Lower leg skin (tissue), 4 donors: ENCODE results near the gene SEC14L5. TPM values are rescaled to one million over a fixed set of nuclear protein-coding genes. Genes with fewer than 3 reads are reported as not detected.

ENCODE experiments used
- DNase-seq, 2 donors: peaks; one replicate each; pipeline ENCODE4 v3.0.0-alpha.2; 2019; ENCODE audit warnings: low spot score in 2 of 2
- H3K4me3 ChIP-seq: fragments of 200-600 bp; sonication (generic); 2 replicates; pipeline ENCODE4 v1.5.1; 2017; ENCODE audit warnings: mild to moderate bottlenecking, low read depth; ENCODE audit not compliant: poor library complexity, severe bottlenecking
- POLR2A ChIP-seq, 2 donors: fragments of 450-650 bp; IDR thresholded peaks; one replicate each; pipeline ENCODE4 v1.6.1; 2016 to 2017; ENCODE audit warnings: antibody characterized with exemption in 2 of 2, mild to moderate bottlenecking in 1 of 2, moderate library complexity in 1 of 2
- WGBS, 2 donors: methylation state at CpG; one replicate each; pipeline ENCODE4 v1.1.5; 2018; 5-methylcytosine and 5-hydroxymethylcytosine counted together
- intact Hi-C: fragments of 100-400 bp; cut with DNase I; formaldehyde crosslinking; loops from one replicate; pipeline ENCODE4 v1.15.0; 2023; ENCODE audit warnings: low total_unique reads
- total RNA-seq, 4 donors: library from RNA; depleted of rRNA; stranded (reverse); fragments of >200 nt; gene quantifications; one replicate each; pipeline ENCODE4 v1.1.0, GENCODE V29; 2016
- TF ChIP-seq, protein P1 (sequence below), 3 donors: fragments of 450-650 bp; IDR thresholded peaks; one replicate each; pipeline ENCODE4 v1.5.1; 2016; ENCODE audit warnings: antibody characterized with exemption in 3 of 3, mild to moderate bottlenecking in 3 of 3, moderate library complexity in 2 of 3

SEC14L5 gene
- total RNA-seq, 4 donors from 2014 or later = 0.91 to 2.6 (median 1.3) TPM

DNA sequence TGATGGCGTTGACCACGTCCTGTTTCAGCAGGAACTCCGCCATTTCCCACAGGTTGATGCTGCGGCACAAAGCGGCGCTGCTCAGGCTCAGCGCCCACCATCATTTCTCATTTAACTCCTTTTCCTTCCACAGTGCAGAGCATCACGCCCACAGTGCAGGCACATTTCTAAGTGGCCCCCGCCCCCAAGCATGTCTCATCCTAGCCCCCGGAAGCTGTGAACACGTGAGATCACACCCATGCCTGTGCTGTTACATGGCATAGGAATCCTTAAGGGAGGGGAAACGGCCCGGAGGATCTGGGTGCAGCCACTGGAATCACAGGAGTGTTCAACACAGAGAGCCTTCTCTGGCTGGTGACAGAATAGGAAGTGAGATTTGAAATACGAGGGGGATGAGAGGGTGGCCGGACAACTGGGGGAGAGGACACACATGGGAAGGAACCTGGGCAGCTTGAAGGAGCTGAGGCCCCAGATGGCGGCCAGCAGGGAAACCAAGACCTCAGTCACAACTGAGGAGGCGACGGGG lies 70.9 kb downstream of the SEC14L5 start:
- intact Hi-C loops = no loop called here
- no peak overlapping the region for H3K4me3 ChIP-seq
- DNase-seq = no peak
- TF ChIP-seq, protein P1, sequence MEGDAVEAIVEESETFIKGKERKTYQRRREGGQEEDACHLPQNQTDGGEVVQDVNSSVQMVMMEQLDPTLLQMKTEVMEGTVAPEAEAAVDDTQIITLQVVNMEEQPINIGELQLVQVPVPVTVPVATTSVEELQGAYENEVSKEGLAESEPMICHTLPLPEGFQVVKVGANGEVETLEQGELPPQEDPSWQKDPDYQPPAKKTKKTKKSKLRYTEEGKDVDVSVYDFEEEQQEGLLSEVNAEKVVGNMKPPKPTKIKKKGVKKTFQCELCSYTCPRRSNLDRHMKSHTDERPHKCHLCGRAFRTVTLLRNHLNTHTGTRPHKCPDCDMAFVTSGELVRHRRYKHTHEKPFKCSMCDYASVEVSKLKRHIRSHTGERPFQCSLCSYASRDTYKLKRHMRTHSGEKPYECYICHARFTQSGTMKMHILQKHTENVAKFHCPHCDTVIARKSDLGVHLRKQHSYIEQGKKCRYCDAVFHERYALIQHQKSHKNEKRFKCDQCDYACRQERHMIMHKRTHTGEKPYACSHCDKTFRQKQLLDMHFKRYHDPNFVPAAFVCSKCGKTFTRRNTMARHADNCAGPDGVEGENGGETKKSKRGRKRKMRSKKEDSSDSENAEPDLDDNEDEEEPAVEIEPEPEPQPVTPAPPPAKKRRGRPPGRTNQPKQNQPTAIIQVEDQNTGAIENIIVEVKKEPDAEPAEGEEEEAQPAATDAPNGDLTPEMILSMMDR (IDR thresholded peaks at IDR 0.05) = no peak
- no peak for TF ChIP-seq POLR2A (IDR thresholded peaks at IDR 0.05)
- 86 to 87% methylated on average over 18 of the region's 18 CpGs for WGBS, 2 donors

DNA sequence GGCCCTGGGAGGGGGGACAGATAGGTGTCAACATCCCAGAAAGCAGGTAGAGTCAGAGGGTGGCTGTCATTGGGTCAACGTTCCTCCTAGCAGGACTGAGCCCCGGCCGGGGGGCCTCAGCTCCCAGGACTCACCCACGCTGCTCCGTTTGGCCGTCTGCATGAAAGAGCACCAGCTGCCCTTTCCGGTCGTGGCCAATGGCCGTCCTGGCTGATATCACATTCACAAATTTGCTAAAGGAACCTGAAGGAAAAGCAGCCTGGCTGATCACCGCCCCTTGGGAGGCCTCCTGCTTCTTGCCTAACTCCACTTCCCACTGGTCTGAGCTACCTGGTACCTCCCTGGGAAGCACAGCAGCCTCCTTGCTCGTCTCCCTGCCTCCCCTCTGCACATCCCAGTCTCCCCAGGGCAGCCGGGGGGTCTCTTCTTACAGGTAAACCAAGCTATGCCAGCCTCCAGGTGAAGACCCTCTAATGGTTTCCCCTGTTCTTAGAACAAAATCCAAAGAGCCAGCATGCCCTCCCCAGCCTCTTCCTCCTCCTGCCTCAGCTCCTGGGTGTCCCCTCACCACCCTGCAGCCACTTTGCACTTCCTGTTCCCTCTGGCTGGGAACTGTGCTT lies 72.2 kb downstream of the SEC14L5 start:
- TF ChIP-seq, protein P1 (IDR thresholded peaks at IDR 0.05) = no peak
- no peak for TF ChIP-seq POLR2A (IDR thresholded peaks at IDR 0.05)
- no peak for DNase-seq
- no peak overlapping the region for H3K4me3 ChIP-seq
- intact Hi-C loops = no loop called here
- WGBS, 2 donors = 90 to 92% methylated on average over 12 of the region's 12 CpGs

DNA sequence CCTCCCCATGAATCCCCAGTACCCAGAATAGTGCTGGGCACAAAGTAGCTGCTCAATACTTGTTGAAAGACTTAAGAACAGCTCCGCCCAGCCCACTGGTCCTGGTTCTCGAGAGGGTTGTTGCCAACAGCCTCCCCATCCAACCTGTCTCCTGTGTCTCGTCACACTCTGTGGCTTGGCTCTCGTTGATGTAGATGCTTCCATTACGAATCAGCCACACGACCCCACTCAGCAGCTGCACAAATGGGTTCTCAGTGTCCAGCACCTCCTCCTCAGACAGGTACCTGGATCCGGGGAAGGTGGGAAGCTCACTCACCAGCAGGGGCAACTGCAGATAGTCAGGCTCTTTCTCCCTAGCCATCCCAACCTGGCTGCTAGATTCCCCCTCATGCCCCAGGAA lies 73.5 kb downstream of the SEC14L5 start:
- no peak for TF ChIP-seq POLR2A (IDR thresholded peaks at IDR 0.05)
- TF ChIP-seq, protein P1 (IDR thresholded peaks at IDR 0.05) = no peak
- no peak for DNase-seq
- 82 to 87% methylated on average over 7 of the region's 7 CpGs for WGBS, 2 donors
- H3K4me3 ChIP-seq = no peak overlapping the region
- intact Hi-C loops = no loop called here

DNA sequence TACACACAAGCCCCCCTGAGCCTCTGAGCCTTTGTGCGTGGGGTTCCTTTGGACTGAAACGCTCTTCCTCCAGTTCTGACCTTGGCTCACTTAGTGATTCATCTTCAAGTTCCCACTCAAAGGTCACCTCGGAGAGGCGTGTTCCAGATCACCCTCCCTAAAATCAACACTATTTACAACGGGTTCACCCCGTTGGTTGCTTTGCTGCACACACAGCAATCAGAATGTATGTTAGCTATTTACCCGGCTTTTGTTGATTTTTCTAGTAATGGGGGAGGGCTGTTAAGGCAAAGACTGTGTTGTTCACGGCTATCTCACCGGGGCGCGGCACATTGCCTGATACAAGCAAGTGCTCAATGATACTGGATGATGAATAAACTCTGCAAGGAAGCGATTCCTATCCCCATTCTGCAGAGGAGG lies 74.6 kb downstream of the SEC14L5 start:
- WGBS, 2 donors = 39 to 42% methylated on average over 12 of the region's 12 CpGs
- no peak for TF ChIP-seq POLR2A (IDR thresholded peaks at IDR 0.05)
- TF ChIP-seq, protein P1 (IDR thresholded peaks at IDR 0.05) = no peak
- H3K4me3 ChIP-seq = peak overlapping the region; percentile 82
- intact Hi-C loops = no loop called here
- DNase-seq = no peak

DNA sequence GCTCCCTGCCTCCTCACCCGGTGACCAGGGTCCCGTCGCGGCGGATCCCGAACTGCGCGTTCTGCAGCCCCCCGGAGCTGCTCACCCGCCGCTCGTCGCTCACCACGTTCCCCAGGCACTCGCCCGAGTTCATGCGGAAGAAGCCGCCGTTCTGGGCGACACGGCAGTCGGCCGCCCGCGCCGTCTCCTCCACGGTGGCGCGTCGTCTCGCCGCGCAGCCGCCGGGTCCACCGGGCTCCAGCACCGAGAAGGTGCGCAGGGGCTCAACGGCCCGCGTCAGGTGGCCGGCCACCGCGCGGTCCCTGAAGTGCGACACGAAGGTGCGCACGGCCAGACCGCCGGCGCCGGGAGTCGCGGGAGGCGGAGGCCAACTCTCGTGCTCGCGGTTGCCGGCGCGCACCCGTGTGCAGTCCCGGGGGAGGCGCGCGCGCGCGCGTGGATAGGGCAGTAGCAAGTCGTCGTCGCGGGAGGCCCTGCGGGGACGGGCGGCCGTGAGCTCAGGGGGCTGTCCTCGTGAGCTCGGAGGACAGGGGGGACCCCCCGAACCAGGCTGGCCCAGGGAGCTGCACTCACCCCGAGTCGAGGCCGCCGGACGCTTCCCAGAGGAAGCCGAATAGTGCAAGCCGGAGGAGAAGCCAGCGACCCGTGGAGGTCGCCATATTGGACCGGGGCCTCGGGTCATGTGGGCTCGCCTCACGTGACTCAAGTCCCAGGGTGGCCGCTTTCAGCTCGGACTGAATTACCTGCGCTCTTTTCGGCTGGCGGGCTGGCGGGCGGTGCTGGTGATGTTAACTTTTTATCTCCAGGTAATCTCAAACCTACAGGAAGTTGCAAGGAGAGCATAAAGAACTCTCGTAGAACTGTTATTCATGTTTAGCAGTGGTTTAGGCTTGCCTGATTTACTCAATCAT lies 75.4 kb downstream of the SEC14L5 start, which contains the start of gene NAGPA:
NAGPA (minus strand) TSS at position 680 of the 911 bp plus-strand sequence; CDS start at position 659, 21 bp downstream.
- TF ChIP-seq, protein P1 (IDR thresholded peaks at IDR 0.05) = no peak
- no peak for TF ChIP-seq POLR2A (IDR thresholded peaks at IDR 0.05)
- 1% methylated on average over 23 to 36 of the region's 104 CpGs for WGBS, 2 donors
- DNase-seq = peak; percentile 91 to 98
- intact Hi-C loops = no loop called here
- peak within 1 kb of the TSS; percentile 82 for H3K4me3 ChIP-seq
